ENCODE results near the gene FAM193A. TPM values are rescaled to one million over a fixed set of nuclear protein-coding genes. Genes with fewer than 3 reads are reported as not detected.

Gene FAM193A
- total RNA-seq, 1 experiment from 2014 or later, result 31.3 TPM

GRCh38 chr4:2572866-2573265 lies 36.4 kb downstream of the FAM193A start:
- intact Hi-C loops (cut with micrococcal nuclease), result no loop called here
- no peaks in the 10 kb centered on the region for H3K9me3 Mint-ChIP-seq (ENCODE audit: unreplicated experiment)
- TF ChIP-seq CTCF (IDR thresholded peaks at IDR 0.05; ENCODE audit: unreplicated experiment), result no peak
- no TSS peak for BruUV-seq (replicated peaks)
- ChIA-PET POLR2A (no interaction called here), CTCF (no interaction called here)
- H3K4me1 Mint-ChIP-seq (ENCODE audit: insufficient read depth, unreplicated experiment), result peaks cover 8% of the 10 kb centered on the region
- DNase-seq (ENCODE audit: unreplicated experiment), result no peak
- H3K36me3 Mint-ChIP-seq (ENCODE audit: insufficient read depth, unreplicated experiment), result peaks cover 20% of the 10 kb centered on the region
- no peaks in the 10 kb centered on the region for H3K27me3 Mint-ChIP-seq (ENCODE audit: insufficient read depth, unreplicated experiment)
- no peak overlapping the region for H3K27ac Mint-ChIP-seq (ENCODE audit: low read depth, unreplicated experiment)
- no peak overlapping the region for H3K4me3 Mint-ChIP-seq (ENCODE audit: unreplicated experiment)

GRCh38 chr4:2574009-2574408 lies 37.6 kb downstream of the FAM193A start:
- no TSS peak for BruUV-seq (replicated peaks)
- intact Hi-C loops (cut with micrococcal nuclease), result no loop called here
- TF ChIP-seq CTCF (IDR thresholded peaks at IDR 0.05; ENCODE audit: unreplicated experiment), result no peak
- H3K27ac Mint-ChIP-seq (ENCODE audit: low read depth, unreplicated experiment), result peak overlapping the region; percentile 2
- ChIA-PET POLR2A (interaction anchor here (0.6 kb wide), 1 partner anchor 9 kb away, joined by 3 read pairs; no protein-coding TSS in a partner anchor), CTCF (no interaction called here)
- H3K4me1 Mint-ChIP-seq (ENCODE audit: insufficient read depth, unreplicated experiment), result peaks cover 6% of the 10 kb centered on the region
- H3K4me3 Mint-ChIP-seq (ENCODE audit: unreplicated experiment), result no peak overlapping the region
- no peak for DNase-seq (ENCODE audit: unreplicated experiment)
- no peaks in the 10 kb centered on the region for H3K9me3 Mint-ChIP-seq (ENCODE audit: unreplicated experiment)
- H3K27me3 Mint-ChIP-seq (ENCODE audit: insufficient read depth, unreplicated experiment), result no peaks in the 10 kb centered on the region
- peaks cover 9% of the 10 kb centered on the region for H3K36me3 Mint-ChIP-seq (ENCODE audit: insufficient read depth, unreplicated experiment)

GRCh38 chr4:2574863-2575262 lies 38.4 kb downstream of the FAM193A start:
- BruUV-seq (replicated peaks), result no TSS peak
- Mint-ChIP-seq H3K27ac (ENCODE audit: low read depth, unreplicated experiment) (no peak overlapping the region), H3K9me3 (ENCODE audit: unreplicated experiment) (no peaks in the 10 kb centered on the region), H3K27me3 (ENCODE audit: insufficient read depth, unreplicated experiment) (no peaks in the 10 kb centered on the region), H3K4me1 (ENCODE audit: insufficient read depth, unreplicated experiment) (peaks cover 6% of the 10 kb centered on the region), H3K4me3 (ENCODE audit: unreplicated experiment) (no peak overlapping the region), H3K36me3 (ENCODE audit: insufficient read depth, unreplicated experiment) (peaks cover 6% of the 10 kb centered on the region)
- intact Hi-C loops (cut with micrococcal nuclease), result no loop called here
- TF ChIP-seq CTCF (IDR thresholded peaks at IDR 0.05; ENCODE audit: unreplicated experiment), result no peak
- ChIA-PET CTCF (interaction anchor here (0.6 to 0.7 kb wide), 2 partner anchors 12 to 357 kb away, joined by 3 read pairs; no protein-coding TSS in a partner anchor), POLR2A (no interaction called here)
- no peak for DNase-seq (ENCODE audit: unreplicated experiment)

GRCh38 chr4:2576290-2576689 lies 39.8 kb downstream of the FAM193A start:
- CTCF ChIA-PET, result interaction anchor here (0.6 kb wide), 1 partner anchor 8 kb away, joined by 3 read pairs; no protein-coding TSS in a partner anchor
- H3K27me3 Mint-ChIP-seq (ENCODE audit: insufficient read depth, unreplicated experiment), result no peaks in the 10 kb centered on the region
- H3K4me3 Mint-ChIP-seq (ENCODE audit: unreplicated experiment), result no peak overlapping the region
- no peak for TF ChIP-seq CTCF (IDR thresholded peaks at IDR 0.05; ENCODE audit: unreplicated experiment)
- BruUV-seq (replicated peaks), result no TSS peak
- POLR2A ChIA-PET, result interaction anchor here (0.6 kb wide), 1 partner anchor 1328 kb away, joined by 3 read pairs; no protein-coding TSS in a partner anchor
- intact Hi-C loops (cut with micrococcal nuclease), result no loop called here
- DNase-seq (ENCODE audit: unreplicated experiment), result no peak
- H3K9me3 Mint-ChIP-seq (ENCODE audit: unreplicated experiment), result no peaks in the 10 kb centered on the region
- H3K36me3 Mint-ChIP-seq (ENCODE audit: insufficient read depth, unreplicated experiment), result peaks cover 6% of the 10 kb centered on the region
- peaks cover 6% of the 10 kb centered on the region for H3K4me1 Mint-ChIP-seq (ENCODE audit: insufficient read depth, unreplicated experiment)
- no peak overlapping the region for H3K27ac Mint-ChIP-seq (ENCODE audit: low read depth, unreplicated experiment)
